HG03175 (cell line): ENCODE results near the gene PRKCB.
"Not testable (repeated sequence)": the region's sequence is repeated elsewhere in the genome, so short reads cannot be mapped to it uniquely, and the experiment has no call there.

Source experiments
- ATAC-seq: cut with Tn5 transposase; IDR thresholded peaks from one replicate; pipeline ENCODE4 v1.9.1; 2021; ENCODE audit warnings: mild to moderate bottlenecking, moderate library complexity; ENCODE audit not compliant: unreplicated experiment

Gene PRKCB

GRCh38 chr16:24204150-24204665 is 368.4 kb downstream of the PRKCB start:
- ATAC-seq: no peak

- no peak for ATAC-seq
Observed at GRCh38 chr16:24206926-24207325, 371.1 kb downstream of the PRKCB start.

GRCh38 chr16:24208710-24209109 is 372.9 kb downstream of the PRKCB start:
- ATAC-seq: no peak

GRCh38 chr16:24214992-24215391 is 379.2 kb downstream of the PRKCB start:
- ATAC-seq: no peak

- no peak for ATAC-seq
Observed at GRCh38 chr16:24216961-24217360, 381.2 kb downstream of the PRKCB start.

- no peak for ATAC-seq
Observed at GRCh38 chr16:24217461-24217860, 381.7 kb downstream of the PRKCB start.

- ATAC-seq: no peak
Observed at GRCh38 chr16:24218299-24218698, 382.5 kb downstream of the PRKCB start.

- ATAC-seq: no peak
Observed at GRCh38 chr16:24221219-24221618, 385.4 kb downstream of the PRKCB start.

GRCh38 chr16:24228514-24228913 is 392.7 kb downstream of the PRKCB start:
- no peak for ATAC-seq

- ATAC-seq: no peak
Observed at GRCh38 chr16:24232936-24233335, 397.2 kb downstream of the PRKCB start.

- no peak for ATAC-seq
Observed at GRCh38 chr16:24234737-24235136, 399.0 kb downstream of the PRKCB start.

- ATAC-seq: no peak
Observed at GRCh38 chr16:24235806-24236205, 400.0 kb downstream of the PRKCB start.

GRCh38 chr16:24238846-24239245 is 403.1 kb downstream of the PRKCB start:
- not testable (repeated sequence) for ATAC-seq

- no peak for ATAC-seq
Observed at GRCh38 chr16:24246911-24247607, 411.3 kb downstream of the PRKCB start.

- no peak for ATAC-seq
Observed at GRCh38 chr16:24253192-24253591, 417.4 kb downstream of the PRKCB start.

- no peak for ATAC-seq
Observed at GRCh38 chr16:24255456-24256371, 419.9 kb downstream of the PRKCB start, which contains the start of gene CACNG3. Gene CACNG3 (plus strand): TSS chr16:24256335. CDS start chr16:24256755, 420 bp downstream.

GRCh38 chr16:24257958-24258357 is 422.2 kb downstream of the PRKCB start:
- no peak for ATAC-seq

GRCh38 chr16:24258791-24259190 is 423.0 kb downstream of the PRKCB start:
- no peak for ATAC-seq

GRCh38 chr16:24262816-24263215 is 427.0 kb downstream of the PRKCB start:
- ATAC-seq: no peak
